HG03175 (cell line): Measurements from ENCODE around the gene ZXDC.

Source experiments
- ATAC-seq: cut with Tn5 transposase; IDR thresholded peaks from one replicate; pipeline ENCODE4 v1.9.1; 2021; ENCODE audit warnings: mild to moderate bottlenecking, moderate library complexity; ENCODE audit not compliant: unreplicated experiment

The ZXDC gene

DNA sequence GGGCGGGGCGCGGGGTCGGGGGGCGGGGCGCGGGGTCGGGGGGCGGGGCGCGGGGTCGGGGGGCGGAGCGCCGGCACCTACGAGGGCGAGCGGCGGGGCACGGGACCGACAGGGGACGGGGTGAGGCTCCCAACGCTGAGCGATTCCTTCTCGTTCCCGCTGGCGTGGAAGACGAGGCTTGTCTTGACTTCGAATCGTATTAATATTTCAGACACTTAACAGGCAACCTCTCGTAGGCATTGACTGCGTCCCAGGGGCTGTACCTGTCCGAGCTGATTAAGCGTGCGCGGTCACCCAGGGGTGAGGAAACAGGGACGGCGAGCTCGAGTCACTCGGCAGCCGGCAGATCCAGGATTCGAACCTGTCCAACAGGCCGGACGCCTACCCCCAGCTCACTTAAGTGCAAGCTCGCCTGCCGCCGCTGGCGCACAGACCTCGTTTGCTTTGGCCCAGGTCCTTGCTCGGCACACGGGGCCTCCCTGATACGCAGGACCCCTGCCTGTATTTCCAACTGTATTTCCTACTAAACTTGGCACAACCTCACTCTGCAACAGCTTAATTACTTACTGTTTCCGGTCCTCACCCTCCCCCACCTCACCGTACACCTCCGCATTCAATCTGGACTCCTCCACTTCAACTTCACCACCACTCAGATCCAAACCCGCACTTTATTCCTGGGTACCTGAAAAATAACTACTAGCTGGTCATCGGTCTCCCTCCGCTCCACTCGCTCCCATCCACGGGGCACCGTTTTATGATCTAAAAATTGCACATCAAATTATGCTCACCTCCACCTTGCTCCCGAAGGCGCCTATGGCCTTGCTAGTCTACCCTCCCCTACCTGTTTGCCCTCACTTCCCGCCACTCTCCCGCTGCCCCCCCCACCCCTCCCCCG lies 722 bp upstream of the ZXDC start:
- peak; percentile 32 for ATAC-seq

GRCh38 chr3:126474498-126475412 lies 936 bp downstream of the ZXDC start:
- ATAC-seq, result peak; percentile 28

- no peak for ATAC-seq
These were observed 2.2 kb downstream of the ZXDC start for GRCh38 chr3:126473292-126474168.

DNA sequence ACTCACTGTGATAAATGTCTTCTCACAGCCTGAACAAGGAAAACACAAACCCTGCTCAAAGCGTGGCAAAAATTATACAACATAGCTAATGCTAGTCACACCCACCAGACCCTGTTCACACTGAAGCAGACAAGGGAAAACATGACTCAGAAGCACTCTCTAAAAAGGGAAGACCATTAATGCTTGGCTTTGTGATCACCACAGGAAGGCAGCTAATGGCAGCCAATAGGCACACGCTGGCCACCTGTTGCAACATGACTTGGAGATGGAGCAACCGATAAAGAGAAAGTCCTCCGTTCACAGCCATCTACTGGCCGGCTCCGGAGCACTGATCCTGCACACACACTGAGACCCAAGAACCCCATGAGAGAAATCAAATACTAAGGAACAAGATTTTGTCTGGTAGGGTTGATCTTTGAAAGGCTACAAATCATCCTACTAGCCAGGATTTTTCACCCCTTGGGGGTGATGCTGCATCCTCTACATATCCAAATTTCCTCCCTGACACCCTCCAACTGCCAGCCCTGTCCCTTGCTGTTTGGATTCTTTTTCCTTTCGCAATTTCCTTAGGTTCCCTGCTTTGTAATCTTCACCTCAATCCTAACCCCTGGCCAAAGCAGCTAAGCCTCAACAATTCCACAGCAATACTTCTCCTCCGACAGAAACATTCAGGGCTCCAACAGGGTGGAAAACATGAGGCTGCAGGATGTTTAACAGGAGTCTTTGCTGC lies 3.2 kb downstream of the ZXDC start:
- ATAC-seq, result no peak

DNA sequence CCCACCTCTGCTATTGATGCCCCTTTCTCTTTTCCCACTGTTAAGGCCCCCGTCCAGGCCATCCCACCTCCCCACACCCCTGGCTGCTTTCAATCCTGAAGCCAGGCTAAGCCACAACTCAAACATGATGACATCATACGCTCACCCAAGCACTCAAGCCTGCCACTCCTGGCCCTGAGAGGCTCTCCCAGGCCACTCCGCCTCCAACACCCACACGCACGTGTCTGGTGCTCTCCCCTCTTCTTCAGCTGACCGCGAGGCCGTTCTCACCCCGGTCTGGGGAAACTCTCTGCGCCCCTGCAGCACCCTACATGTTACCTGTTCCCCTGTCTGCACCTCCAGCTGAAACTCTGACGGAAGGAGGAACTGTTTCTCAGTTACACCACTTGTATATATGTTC lies 6.2 kb downstream of the ZXDC start:
- no peak for ATAC-seq

DNA sequence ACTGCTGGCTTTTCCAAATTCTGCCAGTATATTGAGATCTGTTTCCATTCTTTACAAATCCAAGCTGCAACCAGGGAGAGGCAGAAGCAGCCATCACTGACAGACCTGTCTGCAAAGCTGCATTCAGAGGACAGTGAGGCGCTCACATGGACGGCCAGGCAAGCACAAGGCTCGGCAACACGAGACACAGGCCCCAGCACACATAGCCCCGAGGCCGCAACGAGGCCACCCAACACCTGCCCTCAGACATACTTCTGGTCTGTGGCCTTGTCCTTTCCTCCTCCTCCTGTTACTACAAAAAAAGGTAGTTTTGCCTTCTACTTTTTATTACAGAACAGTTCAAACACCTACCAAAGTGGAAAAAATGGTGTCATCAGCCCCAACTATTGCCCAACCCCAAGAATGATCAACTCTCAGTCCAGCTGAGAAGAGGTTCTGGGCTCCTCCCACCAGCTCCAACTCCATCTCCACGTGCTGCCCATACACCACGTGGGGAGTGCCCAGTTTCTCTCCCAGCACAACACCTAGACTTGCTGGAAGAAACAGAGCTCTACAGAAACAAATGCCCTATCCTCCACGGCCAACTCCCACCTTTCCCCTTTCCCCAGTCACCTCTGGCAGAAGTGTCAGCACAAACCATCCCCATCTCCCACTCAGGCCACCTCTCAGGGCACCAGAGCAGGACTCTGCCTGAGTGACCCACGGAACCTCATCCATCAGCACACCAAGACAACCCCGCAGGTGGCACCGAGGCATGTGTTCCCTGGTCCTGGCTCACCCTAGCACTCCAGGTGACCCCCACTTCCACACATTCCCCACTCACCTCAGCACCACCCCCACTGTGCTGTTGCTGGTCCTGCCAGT lies 7.4 kb downstream of the ZXDC start:
- ATAC-seq, result no peak

DNA sequence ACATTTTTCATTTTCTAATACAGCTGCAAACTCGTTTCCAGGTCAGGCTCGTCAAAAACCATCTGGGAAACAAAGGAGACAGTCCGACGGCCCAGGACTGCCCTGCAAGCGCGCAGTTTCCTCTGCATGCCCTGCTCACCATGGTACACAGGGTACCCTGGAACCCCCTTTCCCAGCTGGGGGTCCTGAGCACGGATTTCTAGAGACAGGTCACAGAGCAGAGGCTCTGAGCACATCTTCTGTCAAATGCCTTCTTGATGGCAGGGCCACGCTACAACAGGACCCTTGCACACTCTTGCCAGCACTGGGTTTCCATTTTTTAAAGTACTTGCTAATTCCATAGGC lies 8.1 kb downstream of the ZXDC start:
- ATAC-seq, result no peak

GRCh38 chr3:126466886-126467610 lies 8.6 kb downstream of the ZXDC start:
- ATAC-seq, result no peak

- ATAC-seq, result no peak
These were observed 9.7 kb downstream of the ZXDC start for GRCh38 chr3:126465928-126466544.

GRCh38 chr3:126464997-126465396 lies 10.7 kb downstream of the ZXDC start:
- ATAC-seq, result no peak

GRCh38 chr3:126464494-126464893 lies 11.2 kb downstream of the ZXDC start:
- ATAC-seq, result no peak

GRCh38 chr3:126464093-126464492 lies 11.6 kb downstream of the ZXDC start:
- no peak for ATAC-seq

DNA sequence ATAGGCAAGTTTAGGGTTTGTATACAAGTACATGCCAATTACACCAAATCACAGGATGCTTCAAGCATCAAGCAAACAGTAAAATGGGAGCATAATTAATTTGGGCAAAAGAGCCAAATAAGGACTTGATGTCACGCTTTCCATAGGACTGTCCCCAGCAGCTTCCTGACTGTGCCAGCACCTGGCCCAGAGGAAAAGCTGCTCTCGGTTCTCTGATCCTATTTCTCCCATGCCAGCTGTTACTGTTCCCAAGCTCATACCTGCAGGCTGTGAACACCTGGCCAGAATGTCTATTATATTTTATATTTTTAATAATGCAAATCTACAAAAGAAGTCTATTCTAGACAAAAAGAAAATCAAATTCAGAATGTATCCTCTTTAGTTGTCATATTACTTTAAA lies 12.2 kb downstream of the ZXDC start:
- ATAC-seq, result no peak

- no peak for ATAC-seq
These were observed 14.1 kb downstream of the ZXDC start for GRCh38 chr3:126461450-126462070.

GRCh38 chr3:126460381-126460780 lies 15.3 kb downstream of the ZXDC start:
- no peak for ATAC-seq

DNA sequence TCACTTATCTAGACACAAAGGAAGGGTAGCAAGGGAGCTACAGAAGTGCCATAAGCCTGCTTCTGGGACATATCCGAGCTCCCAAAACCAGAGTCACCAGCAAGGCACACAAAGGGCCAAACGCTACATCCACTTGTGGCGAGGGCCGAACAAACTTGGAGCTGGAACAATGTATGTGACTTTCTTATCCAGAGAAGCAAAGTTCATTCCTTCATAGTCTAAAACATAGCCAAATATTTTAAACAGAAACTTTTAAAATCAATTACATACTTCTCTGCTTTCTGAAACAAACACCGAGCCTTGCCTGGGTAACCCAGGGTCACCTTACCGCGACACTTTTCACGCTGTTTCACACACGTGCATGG lies 15.9 kb downstream of the ZXDC start:
- no peak for ATAC-seq

GRCh38 chr3:126459111-126459762 lies 16.5 kb downstream of the ZXDC start:
- ATAC-seq, result no peak
